Measurements from ENCODE around the gene CHD9NB.

Gene CHD9NB

GRCh38 chr16:53094013-53094630, 41.4 kb upstream of the CHD9NB start:
- TF ChIP-seq, protein P1, sequence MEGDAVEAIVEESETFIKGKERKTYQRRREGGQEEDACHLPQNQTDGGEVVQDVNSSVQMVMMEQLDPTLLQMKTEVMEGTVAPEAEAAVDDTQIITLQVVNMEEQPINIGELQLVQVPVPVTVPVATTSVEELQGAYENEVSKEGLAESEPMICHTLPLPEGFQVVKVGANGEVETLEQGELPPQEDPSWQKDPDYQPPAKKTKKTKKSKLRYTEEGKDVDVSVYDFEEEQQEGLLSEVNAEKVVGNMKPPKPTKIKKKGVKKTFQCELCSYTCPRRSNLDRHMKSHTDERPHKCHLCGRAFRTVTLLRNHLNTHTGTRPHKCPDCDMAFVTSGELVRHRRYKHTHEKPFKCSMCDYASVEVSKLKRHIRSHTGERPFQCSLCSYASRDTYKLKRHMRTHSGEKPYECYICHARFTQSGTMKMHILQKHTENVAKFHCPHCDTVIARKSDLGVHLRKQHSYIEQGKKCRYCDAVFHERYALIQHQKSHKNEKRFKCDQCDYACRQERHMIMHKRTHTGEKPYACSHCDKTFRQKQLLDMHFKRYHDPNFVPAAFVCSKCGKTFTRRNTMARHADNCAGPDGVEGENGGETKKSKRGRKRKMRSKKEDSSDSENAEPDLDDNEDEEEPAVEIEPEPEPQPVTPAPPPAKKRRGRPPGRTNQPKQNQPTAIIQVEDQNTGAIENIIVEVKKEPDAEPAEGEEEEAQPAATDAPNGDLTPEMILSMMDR (IDR thresholded peaks at IDR 0.05; ENCODE audit: insufficient read depth, missing control alignments): no peak
- FAIRE-seq (no peak), DNase-seq (ENCODE audit: insufficient read length, low spot score) (no peak)

- FAIRE-seq: no peak
- no peak for DNase-seq (ENCODE audit: insufficient read length, low spot score)
- TF ChIP-seq, protein P1 (IDR thresholded peaks at IDR 0.05; ENCODE audit: insufficient read depth, missing control alignments): no peak
These were observed 40.6 kb upstream of the CHD9NB start for GRCh38 chr16:53093162-53093744.

- DNase-seq (ENCODE audit: insufficient read length, low spot score) (no peak), FAIRE-seq (no peak)
- TF ChIP-seq, protein P1 (IDR thresholded peaks at IDR 0.05; ENCODE audit: insufficient read depth, missing control alignments): no peak
These were observed 39.6 kb upstream of the CHD9NB start for GRCh38 chr16:53092284-53092683.

- FAIRE-seq (no peak), DNase-seq (ENCODE audit: insufficient read length, low spot score) (no peak)
- TF ChIP-seq, protein P1 (IDR thresholded peaks at IDR 0.05; ENCODE audit: insufficient read depth, missing control alignments): no peak
These were observed 38.9 kb upstream of the CHD9NB start for GRCh38 chr16:53091466-53092211.

DNA sequence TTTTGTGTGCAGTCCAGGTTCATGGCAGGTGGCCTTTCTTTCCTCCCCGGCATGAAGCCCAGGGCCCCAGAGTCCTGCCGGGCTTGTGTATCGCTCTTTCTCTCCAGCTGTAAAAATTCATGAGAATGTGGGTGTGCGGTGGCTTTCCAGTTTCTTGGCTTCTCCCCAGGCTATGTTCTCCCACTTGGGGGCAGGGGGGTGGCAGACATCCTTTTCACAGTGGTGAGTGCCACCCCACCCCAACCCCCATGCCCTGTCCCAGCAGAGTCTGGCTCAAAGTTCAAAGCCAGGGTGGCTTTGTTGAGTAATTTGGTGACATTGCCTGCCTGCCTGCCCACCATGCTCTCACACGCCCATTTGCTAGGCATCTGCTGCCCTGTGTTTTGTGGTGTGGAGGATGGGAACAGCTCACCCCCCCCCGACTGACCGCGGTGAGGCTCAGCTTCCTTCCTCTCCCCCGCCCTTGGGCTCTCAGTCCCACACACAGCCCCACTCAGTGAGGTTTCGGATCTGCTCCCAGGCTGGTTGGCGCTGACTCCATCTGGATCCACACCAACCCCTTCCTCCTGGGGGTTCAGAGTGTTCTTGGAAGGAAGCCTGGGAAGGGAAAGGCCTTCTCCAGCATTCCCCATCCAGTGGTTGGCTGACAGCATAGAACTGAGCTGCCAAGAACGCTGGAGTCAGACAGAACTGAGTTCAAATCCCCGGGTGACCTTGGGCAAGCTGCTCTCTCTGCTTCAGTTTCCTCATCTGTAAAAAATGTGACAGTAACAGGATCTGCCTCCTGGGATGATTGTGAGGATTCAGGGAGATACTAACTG, 38.1 kb upstream of the CHD9NB start:
- DNase-seq (ENCODE audit: insufficient read length, low spot score) (no peak), FAIRE-seq (no peak)
- TF ChIP-seq, protein P1 (IDR thresholded peaks at IDR 0.05; ENCODE audit: insufficient read depth, missing control alignments): no peak

DNA sequence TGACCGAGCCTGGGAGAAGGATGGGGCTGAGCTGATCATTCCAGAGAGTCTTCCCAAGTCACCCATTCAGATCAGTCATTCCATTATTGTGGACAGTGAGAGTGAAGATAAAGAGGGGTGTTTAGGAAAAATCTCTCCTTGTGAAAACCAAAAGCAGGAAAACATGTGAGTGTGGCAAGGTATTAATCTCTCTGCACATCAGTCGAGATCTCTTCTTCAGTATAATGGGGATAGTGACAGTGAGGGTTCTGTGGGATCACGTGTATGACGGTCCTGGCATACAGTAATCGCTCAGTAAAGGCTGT, 37.5 kb upstream of the CHD9NB start:
- no peak for DNase-seq (ENCODE audit: insufficient read length, low spot score)
- TF ChIP-seq, protein P1 (IDR thresholded peaks at IDR 0.05; ENCODE audit: insufficient read depth, missing control alignments): no peak
- FAIRE-seq: no peak

Data from D721Med (cell line).